Naive thymus-derived CD4-positive, alpha-beta T cell (primary cell): ENCODE results near the gene PCBP3. TPM values are rescaled to one million over a fixed set of nuclear protein-coding genes. Genes with fewer than 3 reads are reported as not detected.

Experiments used
- ATAC-seq: fragments of 150-1000 bp; cut with Tn5 transposase; 2 replicates; pipeline ENCODE4 v1.10.0; 2021; ENCODE audit warnings: mild to moderate bottlenecking, moderate library complexity
- CTCF ChIA-PET: fragments of 350-600 bp; sonication (Branson Sonifier 250); formaldehyde crosslinking; loops from one replicate; lab custom pipeline; 2021; ENCODE audit warnings: antibody characterized with exemption; lab: Charles Lee
- POLR2A ChIA-PET: fragments of 350-600 bp; sonication (Branson Sonifier 250); formaldehyde crosslinking; loops from one replicate; lab custom pipeline; 2021; ENCODE audit warnings: antibody characterized with exemption, inconsistent platforms; lab: Charles Lee
- DNase-seq, 9 donors: peaks; one replicate each; pipeline versions ENCODE4 v3.0.0 to v3.0.0-alpha.2; 2020 to 2022; ENCODE audit warnings: mixed read lengths in 1 of 9
- H3K27ac ChIP-seq: one replicate; pipeline ENCODE4 v1.7.0; 2013; ENCODE audit warnings: mild to moderate bottlenecking, low read depth, low read length, moderate library complexity
- H3K27me3 ChIP-seq, 2 donors: one replicate each; pipeline ENCODE4 v1.7.0; 2013; ENCODE audit warnings: low read length in 2 of 2, mild to moderate bottlenecking in 2 of 2, moderate library complexity in 2 of 2; ENCODE audit not compliant: control insufficient read depth in 2 of 2, insufficient read depth in 2 of 2
- H3K36me3 ChIP-seq, 3 experiments: 1 replicate in 2 of 3; 2 replicates in 1 of 3; pipeline ENCODE4 v1.7.0; 2013; ENCODE audit warnings: low read length in 3 of 3, mild to moderate bottlenecking in 3 of 3, moderate library complexity in 1 of 3; ENCODE audit not compliant: insufficient read depth in 3 of 3, control insufficient read depth in 2 of 3
- H3K4me1 ChIP-seq, 2 donors: one replicate each; pipeline ENCODE4 v1.7.0; 2013; ENCODE audit warnings: low read length in 2 of 2, mild to moderate bottlenecking in 2 of 2, moderate library complexity in 1 of 2; ENCODE audit not compliant: control insufficient read depth in 2 of 2, insufficient read depth in 2 of 2
- H3K4me3 ChIP-seq: 2 replicates; pipeline ENCODE4 v1.7.0; 2013; ENCODE audit warnings: mild to moderate bottlenecking, low read length
- H3K9me3 ChIP-seq, 3 experiments: 1 replicate in 2 of 3; 2 replicates in 1 of 3; pipeline ENCODE4 v1.7.0; 2013; ENCODE audit warnings: low read length in 3 of 3; ENCODE audit not compliant: control insufficient read depth in 2 of 3
- H3K27ac Mint-ChIP-seq, 9 donors: one replicate each; pipeline ENCODE4 v1.8.0; 2020 to 2022; ENCODE audit warnings: mixed read lengths in 9 of 9, mild to moderate bottlenecking in 8 of 9, moderate library complexity in 5 of 9, inconsistent platforms in 2 of 9
- H3K27me3 Mint-ChIP-seq, 5 donors: one replicate each; pipeline ENCODE4 v1.8.0; 2021 to 2022; ENCODE audit warnings: mixed read lengths in 5 of 5, mild to moderate bottlenecking in 1 of 5
- H3K36me3 Mint-ChIP-seq, 5 donors: one replicate each; pipeline ENCODE4 v1.8.0; 2020 to 2022; ENCODE audit warnings: mixed read lengths in 5 of 5, mild to moderate bottlenecking in 3 of 5, inconsistent platforms in 1 of 5
- H3K4me1 Mint-ChIP-seq, 7 donors: one replicate each; pipeline ENCODE4 v1.8.0; 2020 to 2022; ENCODE audit warnings: mixed read lengths in 7 of 7, mild to moderate bottlenecking in 3 of 7, inconsistent platforms in 1 of 7
- H3K4me3 Mint-ChIP-seq, 10 donors: one replicate each; pipeline ENCODE4 v1.8.0; 2020 to 2022; ENCODE audit warnings: mild to moderate bottlenecking in 10 of 10, mixed read lengths in 10 of 10, moderate library complexity in 6 of 10, inconsistent platforms in 2 of 10
- H3K9me3 Mint-ChIP-seq, 11 donors: one replicate each; pipeline ENCODE4 v1.8.0; 2020 to 2022; ENCODE audit warnings: mixed read lengths in 11 of 11, mild to moderate bottlenecking in 4 of 11, inconsistent platforms in 1 of 11, moderate library complexity in 1 of 11
- intact Hi-C, 2 donors: fragments of 100-400 bp; cut with micrococcal nuclease; formaldehyde crosslinking; loops; one replicate each; pipeline ENCODE4 v1.15.1; 2023
- polyA plus RNA-seq, 2 donors: library from polyadenylated mRNA; unstranded; fragments of 300-500 nt; fragmentation: Illumina TruSeq; gene quantifications; one replicate each; pipeline ENCODE4 v1.2.3, GENCODE V29; 2021
- total RNA-seq, 6 experiments: library from RNA in 5 of 6; stranded (reverse) in 5 of 6; gene quantifications; 1 replicate in 5 of 6; 2 replicates in 1 of 6; pipeline ENCODE4 v1.2.3 and lab custom pipeline; 2021 to 2026

The PCBP3 gene
- total and polyA plus RNA-seq, 7 experiments from 2014 or later = 1.2 to 5.2 (median 1.6) TPM

GRCh38 chr21:45938453-45938755 lies 294.9 kb downstream of the PCBP3 start:
- DNase-seq = no peak

GRCh38 chr21:45938811-45939520 lies 295.4 kb downstream of the PCBP3 start:
- no peak overlapping the region for H3K4me3 ChIP-seq
- POLR2A ChIA-PET = no interaction called here

More at GRCh38 chr21:45938453-45938755, 294.9 kb downstream of the PCBP3 start:
- H3K27me3 ChIP-seq = no peaks in the 10 kb centered on the region
- H3K27me3 Mint-ChIP-seq = no peaks in the 10 kb centered on the region
- ChIA-PET POLR2A (no interaction called here), CTCF (no interaction called here)
- no peaks in the 10 kb centered on the region for H3K4me1 ChIP-seq
- H3K27ac ChIP-seq = no peak overlapping the region
- no peak overlapping the region for H3K27ac Mint-ChIP-seq
- H3K36me3 ChIP-seq = no peaks in the 10 kb centered on the region
- no peak for ATAC-seq
- H3K9me3 Mint-ChIP-seq = peaks cover 0 to 2% (median 0%) of the 10 kb centered on the region in 11 donors
- peak overlapping the region in 1 of 10 donors; percentile 47 for H3K4me3 Mint-ChIP-seq
- peaks cover 0 to 8% (median 0%) of the 10 kb centered on the region in 3 experiments for H3K9me3 ChIP-seq
- intact Hi-C loops = no loop called here
- peaks cover 0 to 18% (median 0%) of the 10 kb centered on the region in 5 donors for H3K36me3 Mint-ChIP-seq
- no peak overlapping the region for H3K4me3 ChIP-seq
- no peaks in the 10 kb centered on the region for H3K4me1 Mint-ChIP-seq

GRCh38 chr21:45939521-45940045 lies 296.1 kb downstream of the PCBP3 start:
- Mint-ChIP-seq H3K27ac (no peak overlapping the region), H3K4me1 (no peaks in the 10 kb centered on the region), H3K4me3 (no peak overlapping the region), H3K9me3 (peaks cover 0 to 2% (median 0%) of the 10 kb centered on the region in 11 donors), H3K27me3 (no peaks in the 10 kb centered on the region), H3K36me3 (peaks cover 0 to 15% (median 0%) of the 10 kb centered on the region in 5 donors)
- H3K27me3 ChIP-seq = no peaks in the 10 kb centered on the region
- H3K4me1 ChIP-seq = no peaks in the 10 kb centered on the region
- no peak for ATAC-seq
- intact Hi-C loops = no loop called here
- no peak overlapping the region for H3K4me3 ChIP-seq
- no peak for DNase-seq
- ChIA-PET CTCF (no interaction called here), POLR2A (no interaction called here)
- no peaks in the 10 kb centered on the region for H3K36me3 ChIP-seq
- peaks cover 0 to 8% (median 0%) of the 10 kb centered on the region in 3 experiments for H3K9me3 ChIP-seq
- no peak overlapping the region for H3K27ac ChIP-seq

More at GRCh38 chr21:45938811-45939520, 295.4 kb downstream of the PCBP3 start:
- no peaks in the 10 kb centered on the region for H3K4me1 Mint-ChIP-seq
- CTCF ChIA-PET = no interaction called here
- Histone ChIP-seq H3K4me1 (no peaks in the 10 kb centered on the region), H3K27me3 (no peaks in the 10 kb centered on the region), H3K9me3 (peaks cover 0 to 8% (median 0%) of the 10 kb centered on the region in 3 experiments), H3K36me3 (no peaks in the 10 kb centered on the region), H3K27ac (no peak overlapping the region)
- intact Hi-C loops = no loop called here
- peaks cover 0 to 18% (median 0%) of the 10 kb centered on the region in 5 donors for H3K36me3 Mint-ChIP-seq
- H3K27me3 Mint-ChIP-seq = no peaks in the 10 kb centered on the region
- peaks cover 0 to 2% (median 0%) of the 10 kb centered on the region in 11 donors for H3K9me3 Mint-ChIP-seq
- H3K4me3 Mint-ChIP-seq = no peak overlapping the region
- ATAC-seq = no peak
- DNase-seq = no peak
- no peak overlapping the region for H3K27ac Mint-ChIP-seq

DNA sequence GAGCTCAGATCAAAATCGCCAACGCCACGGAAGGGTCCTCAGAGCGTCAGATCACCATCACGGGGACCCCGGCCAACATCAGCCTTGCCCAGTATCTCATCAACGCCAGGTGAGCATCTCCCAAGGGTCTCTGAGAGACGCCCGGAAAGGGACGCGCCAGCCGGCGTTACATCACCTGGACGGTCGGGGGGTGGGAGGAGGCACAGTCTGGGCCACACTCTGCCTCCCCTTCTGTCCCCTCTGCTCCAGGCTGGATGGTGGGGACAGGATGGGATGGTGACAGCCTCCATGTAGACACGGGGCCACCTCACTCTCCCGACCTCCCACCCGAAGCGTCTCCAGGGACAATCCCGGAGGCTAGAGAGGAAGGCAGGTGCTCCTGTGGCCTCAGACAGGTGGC lies 296.6 kb downstream of the PCBP3 start:
- POLR2A ChIA-PET = no interaction called here

GRCh38 chr21:45940621-45941337 lies 297.3 kb downstream of the PCBP3 start:
- no peaks in the 10 kb centered on the region for H3K4me1 Mint-ChIP-seq
- CTCF ChIA-PET = no interaction called here
- H3K27ac ChIP-seq = no peak overlapping the region
- no peaks in the 10 kb centered on the region for H3K27me3 Mint-ChIP-seq
- no peaks in the 10 kb centered on the region for H3K27me3 ChIP-seq
- peaks cover 0 to 14% (median 0%) of the 10 kb centered on the region in 5 donors for H3K36me3 Mint-ChIP-seq
- H3K27ac Mint-ChIP-seq = no peak overlapping the region
- H3K9me3 Mint-ChIP-seq = peaks cover 0 to 1% (median 0%) of the 10 kb centered on the region in 11 donors
- H3K4me3 ChIP-seq = no peak overlapping the region
- H3K36me3 ChIP-seq = no peaks in the 10 kb centered on the region
- no peak overlapping the region for H3K4me3 Mint-ChIP-seq
- no peak for DNase-seq
- peaks cover 0 to 2% (median 0%) of the 10 kb centered on the region in 3 experiments for H3K9me3 ChIP-seq
- H3K4me1 ChIP-seq = no peaks in the 10 kb centered on the region
- intact Hi-C loops = no loop called here
- no peak for ATAC-seq
- POLR2A ChIA-PET = no interaction called here

More for the DNA sequence above, 296.6 kb downstream of the PCBP3 start:
- DNase-seq (no peak), ATAC-seq (no peak)
- Mint-ChIP-seq H3K4me3 (no peak overlapping the region), H3K4me1 (no peaks in the 10 kb centered on the region), H3K27me3 (no peaks in the 10 kb centered on the region), H3K27ac (no peak overlapping the region), H3K9me3 (peaks cover 0 to 2% (median 0%) of the 10 kb centered on the region in 11 donors), H3K36me3 (peaks cover 0 to 14% (median 0%) of the 10 kb centered on the region in 5 donors)
- CTCF ChIA-PET = no interaction called here
- H3K27ac ChIP-seq = no peak overlapping the region
- peaks cover 0 to 7% (median 0%) of the 10 kb centered on the region in 3 experiments for H3K9me3 ChIP-seq
- intact Hi-C loops = no loop called here
- H3K4me3 ChIP-seq = no peak overlapping the region
- H3K4me1 ChIP-seq = no peaks in the 10 kb centered on the region
- H3K36me3 ChIP-seq = no peaks in the 10 kb centered on the region
- no peaks in the 10 kb centered on the region for H3K27me3 ChIP-seq

GRCh38 chr21:45941338-45941710 lies 297.8 kb downstream of the PCBP3 start:
- Histone ChIP-seq H3K9me3 (no peaks in the 10 kb centered on the region), H3K4me1 (no peaks in the 10 kb centered on the region), H3K27ac (no peak overlapping the region), H3K4me3 (no peak overlapping the region), H3K27me3 (no peaks in the 10 kb centered on the region), H3K36me3 (no peaks in the 10 kb centered on the region)
- Mint-ChIP-seq H3K27me3 (peaks cover 0 to 1% (median 0%) of the 10 kb centered on the region in 5 donors), H3K4me1 (no peaks in the 10 kb centered on the region), H3K27ac (no peak overlapping the region), H3K36me3 (peaks cover 0 to 8% (median 0%) of the 10 kb centered on the region in 5 donors), H3K4me3 (no peak overlapping the region), H3K9me3 (peaks cover 0 to 1% (median 0%) of the 10 kb centered on the region in 11 donors)
- ChIA-PET CTCF (no interaction called here), POLR2A (no interaction called here)
- intact Hi-C loops = no loop called here
- no peak for DNase-seq
- ATAC-seq = no peak
